MCF 10A (cell line): ENCODE data around the gene ACTL7A. TPM values are rescaled to one million over a fixed set of nuclear protein-coding genes. Genes with fewer than 3 reads are reported as not detected.
A peak's percentile ranks its signal among the peaks of the same experiment; 100 is the strongest.

Experiments
- BruUV-seq: library from RNA; stranded (reverse); fragments of 400-500 nt; replicated peaks from 2 replicates; lab custom pipeline; 2021; lab: Mats Ljungman, UMichigan
- CTCF ChIA-PET: fragments of 300-600 bp; sonication (Branson Sonifier 250); formaldehyde crosslinking; extraction: SDS; loops from one replicate; lab custom pipeline; 2021; ENCODE audit warnings: antibody characterized with exemption, inconsistent platforms; lab: Yijun Ruan, JAX
- POLR2A ChIA-PET: fragments of 300-600, 350-650 bp; sonication (Branson Sonifier 250); formaldehyde crosslinking; extraction: SDS; loops from one replicate; lab custom pipeline; 2020; ENCODE audit warnings: antibody characterized with exemption, inconsistent platforms; lab: Yijun Ruan, JAX
- DNase-seq: peaks from one replicate; pipeline ENCODE4 v3.0.0-alpha.2; 2018; ENCODE audit not compliant: unreplicated experiment
- H3K27ac Mint-ChIP-seq: one replicate; pipeline ENCODE4 v1.8.0; 2022; ENCODE audit warnings: mild to moderate bottlenecking, low read depth, mixed read lengths; ENCODE audit not compliant: unreplicated experiment
- H3K27me3 Mint-ChIP-seq: one replicate; pipeline ENCODE4 v1.8.0; 2022; ENCODE audit warnings: mixed read lengths; ENCODE audit not compliant: insufficient read depth, unreplicated experiment
- H3K36me3 Mint-ChIP-seq: one replicate; pipeline ENCODE4 v1.8.0; 2022; ENCODE audit warnings: mild to moderate bottlenecking, moderate library complexity, mixed read lengths; ENCODE audit not compliant: insufficient read depth, unreplicated experiment
- H3K4me1 Mint-ChIP-seq: one replicate; pipeline ENCODE4 v1.8.0; 2022; ENCODE audit warnings: mixed read lengths; ENCODE audit not compliant: insufficient read depth, unreplicated experiment
- H3K4me3 Mint-ChIP-seq: one replicate; pipeline ENCODE4 v1.8.0; 2022; ENCODE audit warnings: mild to moderate bottlenecking, moderate library complexity, mixed read lengths; ENCODE audit not compliant: unreplicated experiment
- H3K9me3 Mint-ChIP-seq: one replicate; pipeline ENCODE4 v1.8.0; 2022; ENCODE audit warnings: mixed read lengths; ENCODE audit not compliant: unreplicated experiment
- CTCF ChIP-seq: fragments of 200-600 bp; IDR thresholded peaks from one replicate; pipeline ENCODE4 v1.8.0; 2022; ENCODE audit warnings: antibody characterized with exemption, mild to moderate bottlenecking; ENCODE audit not compliant: unreplicated experiment
- intact Hi-C: fragments of 100-400 bp; cut with micrococcal nuclease; formaldehyde crosslinking; loops from 2 replicates; pipeline ENCODE4 v1.14.1; 2022
- total RNA-seq: library from RNA; stranded (reverse); gene quantifications from 2 replicates; pipeline ENCODE4 v1.2.3, GENCODE V29; 2022

ACTL7A gene
- total RNA-seq, 1 experiment from 2014 or later: not detected

GRCh38 chr9:108904161-108904560 is 42.1 kb downstream of the ACTL7A start:
- Mint-ChIP-seq H3K27ac (no peak overlapping the region), H3K4me1 (no peaks in the 10 kb centered on the region), H3K4me3 (no peak overlapping the region), H3K27me3 (no peaks in the 10 kb centered on the region), H3K9me3 (no peaks in the 10 kb centered on the region), H3K36me3 (peaks cover 75% of the 10 kb centered on the region)
- no peak for DNase-seq
- TF ChIP-seq CTCF: no peak
- ChIA-PET CTCF (no interaction called here), POLR2A (interaction anchor here (1.6 kb wide), 1 partner anchor 30 kb away, joined by 4 read pairs; the partner anchor contains the start of genes ABITRAM and ELP1)
- BruUV-seq: no TSS peak
- intact Hi-C loops: no loop called here

- Mint-ChIP-seq H3K27ac (no peak overlapping the region), H3K27me3 (no peaks in the 10 kb centered on the region), H3K9me3 (no peaks in the 10 kb centered on the region), H3K36me3 (peaks cover 74% of the 10 kb centered on the region), H3K4me1 (no peaks in the 10 kb centered on the region), H3K4me3 (no peak overlapping the region)
- intact Hi-C loops: no loop called here
- DNase-seq: no peak
- BruUV-seq: no TSS peak
- ChIA-PET POLR2A (interaction anchor here (1.0 kb wide), 1 partner anchor 12 kb away, joined by 3 read pairs; no protein-coding TSS in a partner anchor), CTCF (no interaction called here)
- no peak for TF ChIP-seq CTCF
These were observed 43.4 kb downstream of the ACTL7A start for GRCh38 chr9:108905494-108905893.

DNA sequence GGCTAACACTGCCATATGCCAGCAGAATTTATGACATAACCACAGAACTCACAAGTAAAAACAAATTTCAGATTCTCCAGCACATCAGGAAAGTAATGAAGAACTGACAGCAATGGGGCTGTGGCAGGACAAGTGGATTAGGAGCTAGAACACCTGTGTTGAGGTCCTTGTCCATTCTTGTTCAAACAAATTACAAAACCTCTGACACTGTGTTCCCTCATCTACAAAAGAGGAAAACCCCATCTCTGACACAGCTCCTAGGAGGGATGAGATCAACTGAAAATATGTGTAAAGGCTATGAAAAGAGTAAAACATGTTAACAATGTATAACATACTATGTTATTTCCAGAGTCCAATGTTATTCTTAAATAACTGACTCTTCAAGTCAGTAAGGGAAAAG is 48.3 kb downstream of the ACTL7A start:
- CTCF ChIA-PET: interaction anchor here (0.6 to 0.7 kb wide), 2 partner anchors 43 to 1598 kb away, joined by 3 read pairs; no protein-coding TSS in a partner anchor
- DNase-seq: no peak
- POLR2A ChIA-PET: no interaction called here
- no TSS peak for BruUV-seq
- Mint-ChIP-seq H3K27ac (peak overlapping the region; percentile 29), H3K4me1 (no peaks in the 10 kb centered on the region), H3K4me3 (no peak overlapping the region), H3K9me3 (no peaks in the 10 kb centered on the region), H3K36me3 (peaks cover 79% of the 10 kb centered on the region), H3K27me3 (no peaks in the 10 kb centered on the region)
- TF ChIP-seq CTCF: no peak
- intact Hi-C loops: no loop called here

GRCh38 chr9:108910914-108911313 is 48.8 kb downstream of the ACTL7A start:
- BruUV-seq: no TSS peak
- H3K36me3 Mint-ChIP-seq: peaks cover 79% of the 10 kb centered on the region
- intact Hi-C loops: no loop called here
- no peaks in the 10 kb centered on the region for H3K9me3 Mint-ChIP-seq
- peak overlapping the region; percentile 29 for H3K27ac Mint-ChIP-seq
- ChIA-PET CTCF (interaction anchor here (1.2 kb wide), 1 partner anchor 19 kb away, joined by 5 read pairs; no protein-coding TSS in a partner anchor), POLR2A (no interaction called here)
- no peaks in the 10 kb centered on the region for H3K4me1 Mint-ChIP-seq
- H3K27me3 Mint-ChIP-seq: no peaks in the 10 kb centered on the region
- no peak overlapping the region for H3K4me3 Mint-ChIP-seq
- no peak for DNase-seq
- no peak for TF ChIP-seq CTCF
